ENCODE measurements around the gene EFCAB13. TPM values are rescaled to one million over a fixed set of nuclear protein-coding genes. Genes with fewer than 3 reads are reported as not detected.
A peak's percentile ranks its signal among the peaks of the same experiment; 100 is the strongest.

The EFCAB13 gene
- total and polyA plus RNA-seq, 4 donors: 0.56 to 21.4 (median 3.6) TPM

DNA sequence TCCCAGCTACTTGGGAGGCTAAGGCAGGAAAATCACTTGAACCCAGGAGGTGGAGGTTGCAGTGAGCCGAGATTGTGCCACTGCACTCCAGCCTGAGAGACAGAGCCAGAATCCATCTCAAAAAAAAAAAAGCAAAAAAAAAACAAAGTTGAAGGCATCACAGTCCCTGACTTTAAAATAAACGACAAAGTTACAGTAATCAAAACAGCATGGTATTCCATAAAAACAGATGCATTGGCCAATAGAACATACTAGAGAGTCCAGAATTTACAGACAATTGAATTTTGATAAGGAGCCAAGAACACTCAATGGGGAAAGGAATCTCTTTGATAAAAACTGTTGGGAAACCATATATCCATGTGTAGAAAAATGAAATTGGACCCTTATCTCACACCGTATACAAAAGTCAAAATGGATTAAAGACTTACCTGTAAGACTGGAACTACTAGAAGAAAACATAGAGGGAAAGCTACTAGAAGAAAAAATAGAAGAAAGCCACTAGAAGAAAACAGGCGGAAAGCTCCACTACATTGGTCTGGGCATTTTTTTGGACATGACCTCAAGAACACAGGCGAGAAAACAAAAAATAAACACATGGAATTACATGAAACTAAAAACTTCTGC is 2.8 kb upstream of the EFCAB13 start:
- DNase-seq (no peak), ATAC-seq (ENCODE audit: insufficient read depth, low FRiP score) (no peak)
- no peak overlapping the region for H3K27ac ChIP-seq (ENCODE audit: low read depth in 1 of 2, low read length in 1 of 2)
- peaks cover 0 to 10% (median 0%) of the 10 kb centered on the region in 5 donors for H3K4me1 ChIP-seq (ENCODE audit: control insufficient read depth in 5 of 5, insufficient read depth in 5 of 5, low read length in 5 of 5)
- H3K36me3 ChIP-seq (ENCODE audit: control insufficient read depth in 4 of 4, insufficient read depth in 4 of 4, low read length in 4 of 4): no peaks in the 10 kb centered on the region
- H3K27me3 ChIP-seq (ENCODE audit: control insufficient read depth in 3 of 3, insufficient read depth in 3 of 3, low read length in 2 of 3): no peaks in the 10 kb centered on the region
- 77 to 87% methylated on average over 5 of the region's 5 CpGs for WGBS, 2 donors
- TF ChIP-seq, protein P1, sequence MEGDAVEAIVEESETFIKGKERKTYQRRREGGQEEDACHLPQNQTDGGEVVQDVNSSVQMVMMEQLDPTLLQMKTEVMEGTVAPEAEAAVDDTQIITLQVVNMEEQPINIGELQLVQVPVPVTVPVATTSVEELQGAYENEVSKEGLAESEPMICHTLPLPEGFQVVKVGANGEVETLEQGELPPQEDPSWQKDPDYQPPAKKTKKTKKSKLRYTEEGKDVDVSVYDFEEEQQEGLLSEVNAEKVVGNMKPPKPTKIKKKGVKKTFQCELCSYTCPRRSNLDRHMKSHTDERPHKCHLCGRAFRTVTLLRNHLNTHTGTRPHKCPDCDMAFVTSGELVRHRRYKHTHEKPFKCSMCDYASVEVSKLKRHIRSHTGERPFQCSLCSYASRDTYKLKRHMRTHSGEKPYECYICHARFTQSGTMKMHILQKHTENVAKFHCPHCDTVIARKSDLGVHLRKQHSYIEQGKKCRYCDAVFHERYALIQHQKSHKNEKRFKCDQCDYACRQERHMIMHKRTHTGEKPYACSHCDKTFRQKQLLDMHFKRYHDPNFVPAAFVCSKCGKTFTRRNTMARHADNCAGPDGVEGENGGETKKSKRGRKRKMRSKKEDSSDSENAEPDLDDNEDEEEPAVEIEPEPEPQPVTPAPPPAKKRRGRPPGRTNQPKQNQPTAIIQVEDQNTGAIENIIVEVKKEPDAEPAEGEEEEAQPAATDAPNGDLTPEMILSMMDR (IDR thresholded peaks at IDR 0.05; ENCODE audit: control extremely low read depth, extremely low read depth): no peak
- H3K9ac ChIP-seq (ENCODE audit: insufficient read depth in 1 of 2, low read length in 2 of 2): no peak overlapping the region
- H3K4me3 ChIP-seq: no peak overlapping the region
- no peaks in the 10 kb centered on the region for H3K9me3 ChIP-seq (ENCODE audit: control insufficient read depth in 4 of 4, insufficient read depth in 3 of 4, low read length in 3 of 4)

DNA sequence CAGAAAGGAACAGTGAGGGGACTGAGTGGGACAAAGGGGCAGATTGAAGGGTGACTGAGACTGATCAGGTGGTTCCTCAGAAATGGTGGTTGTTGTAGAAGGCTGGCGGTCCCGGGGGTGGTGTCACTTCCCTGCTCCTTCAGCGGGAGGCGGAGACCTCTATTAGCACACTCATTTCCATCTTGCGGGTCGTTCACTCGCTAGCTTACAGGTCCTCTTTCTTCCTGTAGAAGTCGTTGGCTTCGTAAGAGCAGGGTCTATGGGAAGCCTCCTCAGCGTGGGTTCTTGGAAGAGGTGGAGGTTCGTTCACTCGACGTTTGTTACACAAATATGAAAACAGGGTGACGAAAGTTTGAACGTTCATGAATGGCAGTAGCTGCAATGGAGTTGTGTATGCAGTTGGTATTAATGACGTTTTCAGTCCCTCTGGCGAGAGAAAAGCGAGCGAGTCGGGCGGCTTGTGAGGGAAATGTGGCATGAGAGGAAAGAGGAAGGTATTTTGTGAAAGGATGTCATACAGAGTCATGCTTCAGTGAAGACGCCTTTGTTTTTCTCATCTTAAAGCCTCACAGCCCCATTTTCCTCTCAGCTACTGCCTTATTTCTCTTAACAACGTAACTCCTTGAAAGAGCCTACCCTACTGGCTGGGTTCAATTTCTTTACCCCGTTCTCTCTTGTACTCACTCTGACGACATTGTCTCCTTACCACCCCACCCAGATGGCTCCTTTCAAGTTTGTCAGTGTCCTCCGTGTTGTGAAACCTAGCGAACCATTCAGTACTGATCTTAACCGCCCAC is 667 bp downstream of the EFCAB13 start:
- H3K4me3 ChIP-seq: peak overlapping the region; percentile 65
- peak overlapping the region; percentile 46 to 94 for H3K27ac ChIP-seq (ENCODE audit: low read depth in 1 of 2, low read length in 1 of 2)
- no peaks in the 10 kb centered on the region for H3K9me3 ChIP-seq (ENCODE audit: control insufficient read depth in 4 of 4, insufficient read depth in 3 of 4, low read length in 3 of 4)
- TF ChIP-seq, protein P1 (IDR thresholded peaks at IDR 0.05; ENCODE audit: control extremely low read depth, extremely low read depth): no peak
- DNase-seq (peak; percentile 42 to 89 (median 84)), ATAC-seq (ENCODE audit: insufficient read depth, low FRiP score) (peak; percentile 39)
- H3K36me3 ChIP-seq (ENCODE audit: control insufficient read depth in 4 of 4, insufficient read depth in 4 of 4, low read length in 4 of 4): no peaks in the 10 kb centered on the region
- 11 to 13% methylated on average over 28 of the region's 28 CpGs for WGBS, 2 donors
- H3K9ac ChIP-seq (ENCODE audit: insufficient read depth in 1 of 2, low read length in 2 of 2): peak overlapping the region; percentile 52 to 99
- H3K27me3 ChIP-seq (ENCODE audit: control insufficient read depth in 3 of 3, insufficient read depth in 3 of 3, low read length in 2 of 3): no peaks in the 10 kb centered on the region
- peaks cover 0 to 10% (median 0%) of the 10 kb centered on the region in 5 donors for H3K4me1 ChIP-seq (ENCODE audit: control insufficient read depth in 5 of 5, insufficient read depth in 5 of 5, low read length in 5 of 5)

DNA sequence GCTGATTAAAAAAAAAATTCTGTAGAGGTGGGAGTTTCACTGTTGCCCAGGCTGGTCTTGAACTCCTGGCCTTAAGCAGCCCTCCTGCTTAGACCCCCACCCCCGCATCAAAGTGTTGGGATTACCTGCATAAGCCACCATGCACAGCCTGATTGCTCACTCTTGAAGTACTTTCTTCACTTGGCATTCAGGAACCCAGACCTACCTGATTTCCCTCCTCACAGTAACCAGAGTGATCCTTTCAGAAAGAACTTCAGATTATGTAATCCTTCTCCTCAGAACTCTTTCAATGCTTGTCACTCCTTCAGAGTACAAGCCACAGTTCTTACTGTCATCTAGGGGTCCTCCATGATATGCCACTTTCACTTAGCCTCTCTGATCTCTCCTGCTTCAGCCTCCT is 1.4 kb downstream of the EFCAB13 start:
- DNase-seq: no peak
- 91 to 96% methylated on average over 1 of the region's 1 CpG for WGBS, 2 donors
- Histone ChIP-seq H3K4me1 (ENCODE audit: control insufficient read depth in 5 of 5, insufficient read depth in 5 of 5, low read length in 5 of 5) (peaks cover 0 to 10% (median 0%) of the 10 kb centered on the region in 5 donors), H3K27me3 (ENCODE audit: control insufficient read depth in 3 of 3, insufficient read depth in 3 of 3, low read length in 2 of 3) (no peaks in the 10 kb centered on the region), H3K9me3 (ENCODE audit: control insufficient read depth in 4 of 4, insufficient read depth in 3 of 4, low read length in 3 of 4) (no peaks in the 10 kb centered on the region), H3K4me3 (no peak overlapping the region), H3K27ac (ENCODE audit: low read depth in 1 of 2, low read length in 1 of 2) (no peak overlapping the region), H3K9ac (ENCODE audit: insufficient read depth in 1 of 2, low read length in 2 of 2) (no peak overlapping the region), H3K36me3 (ENCODE audit: control insufficient read depth in 4 of 4, insufficient read depth in 4 of 4, low read length in 4 of 4) (no peaks in the 10 kb centered on the region)
- TF ChIP-seq, protein P1 (IDR thresholded peaks at IDR 0.05; ENCODE audit: control extremely low read depth, extremely low read depth): no peak
- no peak for ATAC-seq (ENCODE audit: insufficient read depth, low FRiP score)
